Activated T-helper 1 cell treated with anti-CD3 and anti-CD28 coated beads, Interleukin-12 subunit alpha, Interleukin-12 subunit beta, Interleukin-2, Interleukin-4 antibody, amounts not matched to agents 30 ng/mL and 10 ng/mL and 1 ng/mL, durations not matched to agents 14 hours and 24 hours and 36 hours (primary cell): ENCODE data around the gene LRRTM3. TPM values are rescaled to one million over a fixed set of nuclear protein-coding genes. Genes with fewer than 3 reads are reported as not detected.

Source experiments
- DNase-seq: peaks from one replicate; pipeline ENCODE4 v3.0.0; 2021; ENCODE audit warnings: low spot score
- H3K27ac Mint-ChIP-seq: one replicate; pipeline ENCODE4 v1.8.0; 2021; ENCODE audit warnings: mild to moderate bottlenecking, mixed read lengths
- H3K27me3 Mint-ChIP-seq: one replicate; pipeline ENCODE4 v1.8.0; 2022; ENCODE audit warnings: mild to moderate bottlenecking, moderate library complexity, mixed read lengths; ENCODE audit not compliant: insufficient read depth
- H3K36me3 Mint-ChIP-seq: one replicate; pipeline ENCODE4 v1.8.0; 2021; ENCODE audit warnings: low read depth, mixed read lengths
- H3K4me1 Mint-ChIP-seq: one replicate; pipeline ENCODE4 v1.8.0; 2021; ENCODE audit warnings: low read depth, mixed read lengths
- H3K4me3 Mint-ChIP-seq: one replicate; pipeline ENCODE4 v1.8.0; 2021; ENCODE audit warnings: mild to moderate bottlenecking, moderate library complexity, mixed read lengths
- H3K9me3 Mint-ChIP-seq: one replicate; pipeline ENCODE4 v1.8.0; 2021; ENCODE audit warnings: mixed read lengths
- intact Hi-C: fragments of 100-400 bp; cut with micrococcal nuclease; formaldehyde crosslinking; loops from one replicate; pipeline ENCODE4 v1.15.1; 2024
- total RNA-seq: library from RNA; stranded (reverse); gene quantifications from 2 replicates; pipeline ENCODE4 v1.2.3, GENCODE V29; 2022

The LRRTM3 gene
- total RNA-seq, 1 donor from 2014 or later = not detected

DNA sequence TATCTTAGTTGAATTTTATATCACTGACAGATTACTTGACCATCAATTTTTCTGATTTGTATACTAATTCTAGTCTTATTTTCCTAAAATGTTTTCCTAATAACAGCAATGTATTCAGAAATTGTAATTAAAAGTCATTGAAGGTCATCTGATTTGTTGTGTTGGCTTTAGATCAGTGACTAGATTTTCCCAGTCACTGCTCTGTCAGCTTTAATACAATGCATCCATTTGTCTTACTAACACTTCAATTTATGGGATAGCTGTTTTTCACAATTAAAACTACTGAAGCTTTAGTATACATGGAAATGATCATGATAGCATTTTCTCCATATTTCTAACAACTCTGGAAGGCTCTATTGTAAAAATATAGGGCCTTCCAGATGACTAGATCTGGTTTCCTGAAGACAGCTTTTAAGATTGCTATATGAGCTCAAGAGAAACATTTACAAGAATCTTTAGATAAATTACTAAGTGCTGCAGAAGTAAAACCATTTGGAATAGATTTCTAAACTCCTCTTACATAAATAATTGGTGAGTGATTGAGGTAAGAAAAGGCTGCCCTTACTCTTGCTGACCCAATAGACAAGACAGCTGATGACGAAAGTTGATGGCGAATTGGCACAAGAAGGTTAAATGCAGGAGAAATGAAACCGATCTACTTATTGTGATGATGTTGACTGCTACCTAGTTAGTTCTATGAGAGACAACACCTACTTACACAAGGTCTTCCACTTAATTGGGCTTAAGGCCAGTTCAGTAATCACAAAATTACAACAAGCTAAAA, 74.1 kb downstream of the LRRTM3 start:
- intact Hi-C loops = no loop called here
- no peak for DNase-seq
- no peaks in the 10 kb centered on the region for H3K4me1 Mint-ChIP-seq
- H3K9me3 Mint-ChIP-seq = no peaks in the 10 kb centered on the region
- no peak overlapping the region for H3K4me3 Mint-ChIP-seq
- no peaks in the 10 kb centered on the region for H3K27me3 Mint-ChIP-seq
- no peaks in the 10 kb centered on the region for H3K36me3 Mint-ChIP-seq
- H3K27ac Mint-ChIP-seq = no peak overlapping the region

DNA sequence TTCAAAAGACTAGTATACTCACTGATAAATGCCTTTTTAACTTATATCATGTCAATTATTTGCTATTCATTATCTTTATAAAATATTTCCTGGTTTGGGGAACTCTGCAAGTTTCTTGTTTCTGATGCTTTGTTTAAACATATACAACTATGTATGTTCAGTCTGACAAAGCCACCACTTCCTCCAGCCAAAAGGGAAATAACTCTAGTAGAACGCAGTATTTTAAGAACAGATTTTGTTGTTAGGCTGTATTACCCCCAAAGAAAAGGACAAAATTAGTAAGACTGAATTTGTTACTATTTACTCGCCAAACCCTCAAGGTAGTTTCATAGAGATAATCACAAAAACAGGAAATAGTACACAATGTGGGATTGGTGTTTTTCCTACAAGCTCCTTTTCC, 78.9 kb downstream of the LRRTM3 start:
- no peaks in the 10 kb centered on the region for H3K27me3 Mint-ChIP-seq
- H3K9me3 Mint-ChIP-seq = no peaks in the 10 kb centered on the region
- intact Hi-C loops = no loop called here
- H3K4me1 Mint-ChIP-seq = no peaks in the 10 kb centered on the region
- no peak for DNase-seq
- H3K27ac Mint-ChIP-seq = no peak overlapping the region
- H3K4me3 Mint-ChIP-seq = no peak overlapping the region
- no peaks in the 10 kb centered on the region for H3K36me3 Mint-ChIP-seq

DNA sequence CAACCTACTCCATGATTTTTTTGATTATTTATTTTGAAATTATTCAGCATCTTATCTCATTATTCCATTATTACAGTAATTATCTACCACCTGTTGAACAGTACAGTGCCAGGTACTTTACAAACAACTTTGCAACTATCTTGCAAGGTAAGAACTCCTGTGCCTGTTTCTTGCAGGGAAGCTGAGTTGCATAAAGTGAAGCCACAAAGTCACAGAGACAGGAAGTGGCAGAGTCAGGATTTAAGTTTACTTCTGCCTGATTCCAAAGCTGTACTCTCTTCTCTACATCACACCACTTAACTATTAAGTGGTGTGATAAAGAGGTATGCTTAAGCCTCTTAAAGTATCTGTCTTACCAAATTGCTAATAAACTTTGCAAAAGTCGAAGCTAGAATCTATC, 80.1 kb downstream of the LRRTM3 start:
- Mint-ChIP-seq H3K4me3 (no peak overlapping the region), H3K27me3 (no peaks in the 10 kb centered on the region), H3K36me3 (no peaks in the 10 kb centered on the region), H3K27ac (no peak overlapping the region), H3K4me1 (no peaks in the 10 kb centered on the region), H3K9me3 (no peaks in the 10 kb centered on the region)
- intact Hi-C loops = no loop called here
- no peak for DNase-seq

DNA sequence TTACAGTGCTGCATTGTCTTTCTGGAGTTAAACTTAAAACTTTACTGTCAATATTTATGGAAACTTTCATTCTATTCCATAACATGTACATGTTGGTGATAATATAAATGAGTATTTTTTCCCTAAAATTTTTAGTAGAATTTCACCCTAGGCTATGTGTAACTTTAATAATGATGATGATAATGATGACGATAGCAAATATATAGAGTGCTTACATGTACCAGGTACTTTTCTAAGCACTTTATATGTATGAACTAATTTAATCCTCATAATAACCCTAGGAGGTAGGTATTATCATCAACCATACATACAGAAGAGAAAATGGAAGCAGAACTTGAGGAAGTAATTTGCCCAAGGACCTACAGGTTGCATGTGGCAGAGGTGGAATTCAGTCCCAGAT, 85.6 kb downstream of the LRRTM3 start:
- Mint-ChIP-seq H3K27me3 (no peaks in the 10 kb centered on the region), H3K4me3 (no peak overlapping the region)
- DNase-seq = no peak

DNA sequence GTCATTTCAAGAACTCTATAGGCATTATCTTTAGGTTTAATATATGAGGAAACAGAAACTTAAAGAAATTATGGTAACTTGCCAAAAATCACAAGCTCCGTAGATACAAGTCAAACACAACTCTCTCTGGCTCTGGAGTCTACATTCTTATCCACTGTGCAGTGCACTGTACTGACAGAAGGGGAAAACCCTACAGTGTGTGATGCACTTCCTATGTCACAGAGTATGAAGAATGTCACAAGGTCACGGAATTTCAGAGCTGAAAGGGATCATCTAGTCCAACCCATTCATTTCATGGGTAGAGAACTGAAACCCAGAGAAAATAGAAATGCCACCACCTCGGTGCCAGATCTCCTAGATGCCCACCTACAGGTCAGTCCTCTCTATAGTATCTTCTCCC, 86.1 kb downstream of the LRRTM3 start:
- H3K27me3 Mint-ChIP-seq = no peaks in the 10 kb centered on the region
- DNase-seq = no peak
- H3K36me3 Mint-ChIP-seq = no peaks in the 10 kb centered on the region
- H3K4me3 Mint-ChIP-seq = no peak overlapping the region
- H3K27ac Mint-ChIP-seq = no peak overlapping the region
- intact Hi-C loops = no loop called here
- no peaks in the 10 kb centered on the region for H3K9me3 Mint-ChIP-seq
- H3K4me1 Mint-ChIP-seq = no peaks in the 10 kb centered on the region

More for the DNA sequence above, 85.6 kb downstream of the LRRTM3 start:
- no peaks in the 10 kb centered on the region for H3K36me3 Mint-ChIP-seq
- intact Hi-C loops = no loop called here
- H3K4me1 Mint-ChIP-seq = no peaks in the 10 kb centered on the region
- no peak overlapping the region for H3K27ac Mint-ChIP-seq
- H3K9me3 Mint-ChIP-seq = no peaks in the 10 kb centered on the region

DNA sequence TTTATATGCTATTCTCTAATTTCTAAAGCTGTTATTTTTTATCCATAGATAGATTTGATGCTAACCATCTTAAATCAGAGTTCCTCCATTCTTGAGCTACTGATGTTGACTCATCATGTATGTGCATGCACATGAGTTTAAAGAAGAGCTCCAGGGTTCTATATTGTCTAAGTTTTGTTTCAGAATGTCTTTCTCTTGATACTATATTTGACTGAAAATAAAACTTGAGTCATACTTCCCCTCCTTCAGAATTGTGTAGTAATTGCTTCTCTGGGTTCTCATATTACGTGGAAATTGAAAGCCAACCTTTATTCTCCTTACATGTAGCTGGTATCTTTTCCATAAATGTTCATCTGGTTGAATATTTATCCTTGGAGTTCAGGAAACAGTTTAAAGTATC, 89.4 kb downstream of the LRRTM3 start:
- Mint-ChIP-seq H3K27ac (no peak overlapping the region), H3K4me3 (no peak overlapping the region), H3K9me3 (no peaks in the 10 kb centered on the region), H3K27me3 (no peaks in the 10 kb centered on the region), H3K36me3 (no peaks in the 10 kb centered on the region), H3K4me1 (no peaks in the 10 kb centered on the region)
- intact Hi-C loops = no loop called here
- DNase-seq = no peak

DNA sequence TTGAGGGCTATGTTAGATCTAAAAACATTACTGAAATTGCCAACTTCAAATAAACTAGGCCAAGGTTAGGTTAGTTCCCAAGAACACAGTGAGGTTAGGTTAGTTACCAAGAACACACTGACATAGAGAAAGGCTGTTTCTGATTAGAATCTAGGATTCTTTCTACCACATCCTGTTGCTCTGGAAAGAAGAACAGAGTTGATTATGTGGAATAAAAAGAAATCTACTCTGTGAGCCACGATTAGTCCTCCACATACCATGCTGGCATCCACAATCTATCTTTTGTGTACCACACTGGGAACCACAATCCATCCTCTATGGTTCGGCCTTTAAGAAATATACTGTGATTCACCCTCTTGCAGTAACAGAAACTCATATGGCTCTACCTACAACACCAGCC, 91.4 kb downstream of the LRRTM3 start:
- Mint-ChIP-seq H3K36me3 (no peaks in the 10 kb centered on the region), H3K27ac (no peak overlapping the region), H3K4me3 (no peak overlapping the region), H3K4me1 (no peaks in the 10 kb centered on the region), H3K9me3 (no peaks in the 10 kb centered on the region), H3K27me3 (no peaks in the 10 kb centered on the region)
- DNase-seq = no peak
- intact Hi-C loops = no loop called here

DNA sequence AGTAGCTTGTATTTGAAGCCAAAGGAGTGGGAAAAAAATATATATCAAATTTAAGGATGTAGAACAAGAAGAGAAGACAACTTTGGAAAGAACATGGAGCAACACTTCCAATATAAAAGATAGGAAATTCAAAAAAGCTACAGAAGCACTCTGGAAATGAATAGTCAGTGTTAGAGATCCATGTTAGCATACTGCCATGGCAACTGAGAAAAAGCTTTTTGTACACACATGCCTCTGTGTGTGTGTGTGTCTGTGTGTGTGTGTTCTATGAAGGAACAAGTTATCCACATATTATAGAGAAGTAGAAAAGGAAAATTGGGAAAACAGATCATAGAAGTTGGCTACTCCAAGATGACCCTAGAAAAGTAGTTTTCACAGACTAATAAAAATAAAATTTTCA, 96.3 kb downstream of the LRRTM3 start:
- no peak overlapping the region for H3K27ac Mint-ChIP-seq
- H3K27me3 Mint-ChIP-seq = no peaks in the 10 kb centered on the region
- no peaks in the 10 kb centered on the region for H3K4me1 Mint-ChIP-seq
- no peaks in the 10 kb centered on the region for H3K9me3 Mint-ChIP-seq
- no peaks in the 10 kb centered on the region for H3K36me3 Mint-ChIP-seq
- H3K4me3 Mint-ChIP-seq = no peak overlapping the region
- intact Hi-C loops = no loop called here
- no peak for DNase-seq

DNA sequence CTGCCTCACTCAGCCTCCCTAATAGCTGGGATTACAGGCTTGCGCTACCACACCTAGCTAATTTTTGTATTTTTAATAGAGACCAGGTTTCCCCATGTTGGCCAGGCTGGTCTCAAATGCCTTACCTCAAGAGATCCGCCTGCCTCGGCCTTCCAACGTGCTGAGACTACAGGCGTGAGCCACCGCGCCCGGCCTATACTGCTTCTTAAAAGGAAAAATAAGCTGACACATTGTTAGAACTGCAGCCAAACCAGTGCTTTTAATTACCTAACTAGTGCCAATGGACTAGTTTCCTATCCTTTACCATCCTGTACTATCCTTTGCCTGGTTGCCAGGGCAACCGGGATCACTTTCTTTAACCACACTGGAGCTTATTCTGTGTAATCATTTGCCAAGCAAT, 108.0 kb downstream of the LRRTM3 start:
- peaks cover 2% of the 10 kb centered on the region for H3K27me3 Mint-ChIP-seq
- no peaks in the 10 kb centered on the region for H3K4me1 Mint-ChIP-seq
- H3K9me3 Mint-ChIP-seq = no peaks in the 10 kb centered on the region
- no peak overlapping the region for H3K4me3 Mint-ChIP-seq
- no peaks in the 10 kb centered on the region for H3K36me3 Mint-ChIP-seq
- intact Hi-C loops = no loop called here
- DNase-seq = no peak
- no peak overlapping the region for H3K27ac Mint-ChIP-seq

DNA sequence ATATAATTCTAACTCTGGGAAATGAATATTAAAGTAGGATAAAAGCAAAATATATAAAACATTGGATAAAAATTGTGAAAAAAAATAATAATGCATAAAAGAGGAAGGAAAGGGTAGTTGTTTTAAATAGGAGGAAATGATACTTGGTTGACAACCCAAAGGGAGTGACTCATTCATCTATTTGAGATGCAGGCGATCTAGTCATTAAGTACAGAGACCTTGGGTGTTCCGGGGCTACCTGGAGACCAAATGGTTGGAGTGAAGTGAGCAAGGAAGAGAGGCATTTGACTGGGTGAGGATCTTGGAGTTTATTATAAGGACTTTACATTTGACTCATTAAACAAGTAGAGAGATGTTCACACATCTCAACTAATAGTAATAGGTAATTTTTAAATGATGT, 111.0 kb downstream of the LRRTM3 start:
- intact Hi-C loops = no loop called here
- no peak for DNase-seq
- Mint-ChIP-seq H3K4me3 (no peak overlapping the region), H3K9me3 (no peaks in the 10 kb centered on the region), H3K36me3 (no peaks in the 10 kb centered on the region), H3K4me1 (no peaks in the 10 kb centered on the region), H3K27ac (no peak overlapping the region), H3K27me3 (peaks cover 2% of the 10 kb centered on the region)

DNA sequence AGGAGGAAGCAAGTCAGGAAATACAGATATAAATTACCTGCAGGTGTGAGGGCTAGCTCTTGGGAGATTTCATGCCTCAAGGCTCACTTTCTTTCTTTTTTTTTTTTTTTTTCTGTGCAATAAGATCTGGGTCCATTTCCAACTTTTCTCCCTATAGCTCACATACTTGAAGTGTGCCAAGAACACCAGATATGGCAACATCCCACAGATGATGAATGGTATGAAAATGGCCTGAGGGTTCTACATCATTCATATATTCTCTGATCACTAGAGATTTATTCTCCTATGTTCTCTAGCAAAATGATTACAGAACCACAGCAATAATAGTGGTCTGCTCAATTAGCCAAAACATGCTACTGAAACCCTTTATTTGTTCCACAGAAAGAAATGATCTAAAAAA, 117.2 kb downstream of the LRRTM3 start:
- Mint-ChIP-seq H3K9me3 (no peaks in the 10 kb centered on the region), H3K4me3 (no peak overlapping the region)
- intact Hi-C loops = no loop called here

DNA sequence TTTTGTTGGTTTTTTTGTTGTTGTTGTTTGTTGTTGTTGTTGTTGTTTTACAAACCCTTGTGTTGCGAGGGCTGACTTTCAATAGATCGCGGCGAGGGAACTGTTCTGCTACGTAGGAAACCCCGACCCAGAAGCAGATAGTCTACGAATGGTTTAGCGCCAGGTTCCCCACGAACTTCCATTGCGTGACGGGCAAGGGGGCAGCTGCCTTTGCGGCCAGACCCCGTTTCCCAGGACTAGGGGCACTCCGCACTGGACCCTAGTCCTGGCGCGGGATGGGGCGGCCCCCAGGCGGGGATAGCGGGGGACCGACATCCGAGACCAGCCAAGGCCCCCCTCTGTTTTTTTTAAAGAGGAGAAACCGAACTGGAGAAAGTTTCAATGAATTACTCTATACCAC, 119.6 kb downstream of the LRRTM3 start:
- H3K27me3 Mint-ChIP-seq = no peaks in the 10 kb centered on the region
- H3K36me3 Mint-ChIP-seq = no peaks in the 10 kb centered on the region
- no peaks in the 10 kb centered on the region for H3K9me3 Mint-ChIP-seq
- DNase-seq = no peak
- intact Hi-C loops = no loop called here
- no peak overlapping the region for H3K4me3 Mint-ChIP-seq
- H3K4me1 Mint-ChIP-seq = no peaks in the 10 kb centered on the region
- no peak overlapping the region for H3K27ac Mint-ChIP-seq

More for the DNA sequence above, 117.2 kb downstream of the LRRTM3 start:
- Mint-ChIP-seq H3K36me3 (no peaks in the 10 kb centered on the region), H3K27me3 (no peaks in the 10 kb centered on the region), H3K4me1 (no peaks in the 10 kb centered on the region), H3K27ac (no peak overlapping the region)
- DNase-seq = no peak

DNA sequence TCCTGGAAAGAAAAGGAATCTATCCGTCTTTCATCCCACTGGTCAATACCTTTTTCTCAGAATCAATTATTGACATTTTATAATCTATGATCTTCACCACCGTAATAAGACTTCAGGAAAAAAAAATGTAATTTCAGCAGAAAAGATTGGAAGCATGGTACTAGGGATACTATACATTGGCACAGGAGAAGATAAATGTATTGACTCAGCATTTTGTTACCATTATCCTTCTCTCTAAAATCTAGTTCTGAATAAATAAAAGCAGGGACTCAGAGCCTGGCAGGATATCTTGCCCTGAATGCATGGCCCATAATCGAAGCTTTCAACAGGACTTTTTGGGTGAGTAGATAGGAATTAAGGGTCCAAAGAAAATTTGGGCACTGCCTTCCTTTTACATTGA, 120.7 kb downstream of the LRRTM3 start:
- DNase-seq = no peak
- Mint-ChIP-seq H3K9me3 (no peaks in the 10 kb centered on the region), H3K36me3 (no peaks in the 10 kb centered on the region), H3K27me3 (no peaks in the 10 kb centered on the region), H3K4me1 (no peaks in the 10 kb centered on the region), H3K27ac (no peak overlapping the region), H3K4me3 (no peak overlapping the region)
- intact Hi-C loops = no loop called here

DNA sequence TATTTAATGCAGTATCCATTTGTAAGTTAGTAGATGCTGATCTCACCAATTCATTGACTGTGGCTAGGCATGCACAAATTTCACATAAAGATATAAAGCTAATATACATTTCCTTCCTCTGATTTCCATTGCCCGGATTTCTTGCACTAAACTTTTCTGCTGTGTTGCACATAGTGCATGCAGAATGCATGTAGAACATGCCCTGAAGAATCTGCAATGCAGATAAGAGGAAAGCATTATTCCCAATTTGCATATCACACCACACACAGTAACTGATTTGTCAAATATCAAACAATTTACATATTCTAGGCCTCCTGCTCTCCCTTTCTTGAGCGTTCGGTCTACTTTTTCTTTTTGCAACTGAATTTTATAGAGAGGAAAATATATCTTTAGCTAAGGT, 124.2 kb downstream of the LRRTM3 start:
- Mint-ChIP-seq H3K27ac (no peak overlapping the region), H3K9me3 (no peaks in the 10 kb centered on the region), H3K4me3 (no peak overlapping the region), H3K27me3 (no peaks in the 10 kb centered on the region), H3K4me1 (no peaks in the 10 kb centered on the region), H3K36me3 (no peaks in the 10 kb centered on the region)
- intact Hi-C loops = no loop called here
- DNase-seq = no peak
